Bronchus fibroblast of lung (primary cell): ENCODE measurements around the gene PNMA1. TPM values are rescaled to one million over a fixed set of nuclear protein-coding genes. Genes with fewer than 3 reads are reported as not detected.

Source experiments
- total RNA-seq: library from RNA; depleted of rRNA; stranded (reverse); fragments of >200 nt; gene quantifications from 2 replicates; pipeline ENCODE4 v1.2.3, GENCODE V29; 2015

Gene PNMA1, protein sequence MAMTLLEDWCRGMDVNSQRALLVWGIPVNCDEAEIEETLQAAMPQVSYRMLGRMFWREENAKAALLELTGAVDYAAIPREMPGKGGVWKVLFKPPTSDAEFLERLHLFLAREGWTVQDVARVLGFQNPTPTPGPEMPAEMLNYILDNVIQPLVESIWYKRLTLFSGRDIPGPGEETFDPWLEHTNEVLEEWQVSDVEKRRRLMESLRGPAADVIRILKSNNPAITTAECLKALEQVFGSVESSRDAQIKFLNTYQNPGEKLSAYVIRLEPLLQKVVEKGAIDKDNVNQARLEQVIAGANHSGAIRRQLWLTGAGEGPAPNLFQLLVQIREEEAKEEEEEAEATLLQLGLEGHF
- total RNA-seq, result 17.5 and 19.5 TPM in 2 replicates

DNA sequence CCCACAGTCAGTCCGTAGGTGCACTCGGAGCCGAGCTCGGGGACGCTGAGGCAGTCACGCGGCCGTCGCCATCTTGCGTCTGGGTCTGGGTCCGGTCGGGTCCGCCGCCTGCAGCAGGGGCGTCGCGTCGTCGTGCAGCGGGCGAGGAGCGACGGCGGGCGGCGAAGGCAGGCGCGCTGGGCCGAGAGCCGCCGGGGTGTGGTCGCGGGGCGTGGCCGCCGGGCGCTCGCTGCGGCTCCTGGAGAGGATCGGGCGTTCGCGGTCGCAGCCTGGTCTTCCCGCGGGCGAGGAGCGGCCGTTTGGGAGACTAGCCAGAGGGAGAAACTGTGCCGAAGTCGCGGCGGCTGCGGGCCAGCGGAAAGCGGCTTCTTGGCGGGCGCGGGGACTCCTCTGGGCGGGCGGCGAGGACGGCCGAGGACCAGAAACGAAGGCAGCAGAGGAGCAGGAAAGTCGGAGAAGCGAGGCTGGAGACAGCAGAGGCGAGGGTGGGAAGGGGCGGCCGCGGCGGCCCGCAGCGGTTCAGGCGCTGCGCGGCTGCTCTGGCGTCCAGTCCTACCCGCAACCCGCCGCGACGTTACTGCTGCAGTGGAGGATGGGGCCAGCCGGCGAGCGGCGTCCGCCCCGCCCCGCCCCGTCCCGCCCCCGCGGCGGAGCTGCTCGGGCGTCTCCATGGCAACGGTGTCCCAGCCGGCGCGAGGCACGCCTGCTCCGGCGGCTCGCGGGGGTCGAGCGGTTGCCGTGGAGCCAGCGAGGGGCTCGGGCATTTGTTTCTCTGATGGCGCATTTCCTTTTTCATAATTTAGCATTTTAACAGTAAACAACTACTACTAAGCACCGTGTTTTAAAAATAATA lies at the start of gene PNMA1:
Gene PNMA1, minus strand, starts transcription at position 582 of the 853 bp plus-strand sequence. CDS start 745 bp downstream, outside the sequence.

Other genes starting within 250 kb of the PNMA1 start
- 14.5 and 15.2 TPM in 2 replicates for gene RIOX1, start 223.5 kb downstream of the PNMA1 start, total RNA-seq
- gene ACOT1, start 177.2 kb downstream of the PNMA1 start, total RNA-seq, result 2.8 and 4.5 TPM in 2 replicates
- not detected in 2 replicates for gene HEATR4, start 155.4 kb downstream of the PNMA1 start, total RNA-seq
- gene ACOT2, start 145.2 kb downstream of the PNMA1 start, total RNA-seq, result 27.9 and 29.4 TPM in 2 replicates
- gene ACOT4, start 122.5 kb downstream of the PNMA1 start, total RNA-seq, result 1.6 and 1.8 TPM in 2 replicates
- gene ACOT6, start 101.9 kb downstream of the PNMA1 start, total RNA-seq, result not detected in 2 replicates
- gene DNAL1, start 69.4 kb downstream of the PNMA1 start, total RNA-seq, result 3.0 and 6.1 TPM in 2 replicates
- gene PTGR2, start 137.4 kb upstream of the PNMA1 start, total RNA-seq, result 6.1 and 17.8 TPM in 2 replicates
- gene ZNF410, start 172.5 kb upstream of the PNMA1 start, total RNA-seq, result 36.7 and 41.3 TPM in 2 replicates
- 2.1 and 2.4 TPM in 2 replicates for gene FAM161B, start 235.7 kb upstream of the PNMA1 start, total RNA-seq
- gene COQ6, start 235.9 kb upstream of the PNMA1 start, total RNA-seq, result 18.0 and 20.8 TPM in 2 replicates